HCT116 (cell line): ENCODE data around the gene SCN7A. TPM values are rescaled to one million over a fixed set of nuclear protein-coding genes. Genes with fewer than 3 reads are reported as not detected.
"Not testable (repeated sequence)": the region's sequence is repeated elsewhere in the genome, so short reads cannot be mapped to it uniquely, and the experiment has no call there.

Experiments used
- ATAC-seq: fragments of 200-7000 bp; cut with Tn5 transposase; 2 replicates; pipeline ENCODE4 v1.9.1; 2020; ENCODE audit warnings: mild to moderate bottlenecking, moderate library complexity
- BruUV-seq: library from RNA; stranded (reverse); fragments of 400-500 nt; replicated peaks from 2 replicates; lab custom pipeline; 2021; lab: Mats Ljungman, UMichigan
- CTCF ChIA-PET: fragments of 300-600 bp; sonication (Branson Sonifier 250); formaldehyde crosslinking; loops from one replicate; lab custom pipeline; 2021; ENCODE audit warnings: antibody characterized with exemption; lab: Charles Lee
- POLR2A ChIA-PET: fragments of 300-600, 350-600 bp; sonication (Branson Sonifier 250); formaldehyde crosslinking; loops from one replicate; lab custom pipeline; 2021; ENCODE audit warnings: antibody characterized with exemption; lab: Charles Lee
- RAD21 ChIA-PET, 2 experiments: fragments of 300-600 bp; sonication (Branson Sonifier 250); formaldehyde crosslinking; loops; one replicate each; lab custom pipeline; 2023; ENCODE audit warnings: low total read pairs in 2 of 2; ENCODE audit not compliant: uncharacterized antibody in 2 of 2, unreplicated experiment in 2 of 2, low non-redundant PET in 1 of 2; lab: Charles Lee
- DNase-seq: peaks from one replicate; pipeline ENCODE4 v3.0.0-alpha.2; 2010; ENCODE audit warnings: low read depth, low spot score
- H2AFZ ChIP-seq: fragments of 200-600 bp; shearing (Covaris generic), sonication (generic); 2 replicates; pipeline ENCODE4 v1.6.1; 2017; ENCODE audit warnings: low read depth, mixed run types, mixed read lengths, antibody characterized with exemption, low read length; ENCODE audit not compliant: poor library complexity, severe bottlenecking
- H3K27ac ChIP-seq: 2 replicates; pipeline ENCODE4 v1.5.1; 2012; ENCODE audit warnings: low read depth, low read length
- H3K27me3 ChIP-seq: fragments of 200-600 bp; sonication (generic); 2 replicates; pipeline ENCODE4 v1.6.1; 2016; ENCODE audit warnings: mixed run types, low read length, mixed read lengths; ENCODE audit not compliant: insufficient read depth
- H3K36me3 ChIP-seq, 2 experiments: fragments of 200-500 bp in 1 of 2; fragments of 200-600 bp in 1 of 2; sonication (Bioruptor generic) in 1 of 2; sonication (generic) in 1 of 2; 2 replicates each; pipeline versions ENCODE4 v1.5.1 to v1.6.1; 2014 to 2016; ENCODE audit warnings: low read length in 2 of 2, inconsistent platforms in 1 of 2, mixed read lengths in 1 of 2, mixed run types in 1 of 2; ENCODE audit not compliant: insufficient read depth in 2 of 2, control insufficient read depth in 1 of 2
- H3K4me1 ChIP-seq, 2 experiments: fragments of 200-600 bp in 1 of 2; sonication (generic) in 1 of 2; 2 replicates each; pipeline versions ENCODE4 v1.5.1 to v1.6.1; 2012 to 2017; ENCODE audit warnings: low read length in 2 of 2, inconsistent platforms in 1 of 2, mild to moderate bottlenecking in 1 of 2, mixed read lengths in 1 of 2, mixed run types in 1 of 2, moderate library complexity in 1 of 2; ENCODE audit not compliant: insufficient read depth in 2 of 2, control insufficient read depth in 1 of 2
- H3K4me2 ChIP-seq: fragments of 200-600 bp; sonication (generic); 2 replicates; pipeline ENCODE4 v1.6.1; 2017; ENCODE audit warnings: mixed run types, low read length, mixed read lengths
- H3K4me3 ChIP-seq, 2 experiments: fragments of 200-600 bp in 1 of 2; sonication (generic) in 1 of 2; replicated peaks in 1 of 2; 2 replicates each; pipeline ENCODE4 v1.5.1; 2011 to 2016; ENCODE audit warnings: low read length in 2 of 2, control low read depth in 1 of 2, low read depth in 1 of 2, mild to moderate bottlenecking in 1 of 2, mixed read lengths in 1 of 2, mixed run types in 1 of 2
- H3K79me2 ChIP-seq: fragments of 200-600 bp; sonication (generic); 2 replicates; pipeline ENCODE4 v1.6.1; 2017; ENCODE audit warnings: mild to moderate bottlenecking, mixed run types, low read length, moderate library complexity, mixed read lengths; ENCODE audit not compliant: insufficient read depth
- H3K9ac ChIP-seq: fragments of 200-600 bp; sonication (generic); 2 replicates; pipeline ENCODE4 v1.6.1; 2016; ENCODE audit warnings: low read length, mixed read lengths
- H3K9me2 ChIP-seq: fragments of 200-600 bp; sonication (generic), shearing (Covaris generic); 2 replicates; pipeline ENCODE4 v1.6.1; 2017; ENCODE audit warnings: mixed run types, mild to moderate bottlenecking, moderate library complexity; ENCODE audit not compliant: insufficient read depth
- H3K9me3 ChIP-seq, 2 experiments: fragments of 200-500 bp in 1 of 2; fragments of 200-600 bp in 1 of 2; sonication (Bioruptor generic) in 1 of 2; sonication (generic) in 1 of 2; 2 replicates each; pipeline ENCODE4 v1.6.1; 2014 to 2017; ENCODE audit warnings: low read length in 2 of 2, mixed read lengths in 2 of 2, inconsistent platforms in 1 of 2, low read depth in 1 of 2, mild to moderate bottlenecking in 1 of 2, mixed run types in 1 of 2, moderate library complexity in 1 of 2; ENCODE audit not compliant: control insufficient read depth in 1 of 2, insufficient read depth in 1 of 2
- H4K20me1 ChIP-seq: fragments of 200-600 bp; sonication (generic), shearing (Covaris generic); 2 replicates; pipeline ENCODE4 v1.6.1; 2017; ENCODE audit warnings: mixed run types, mild to moderate bottlenecking, moderate library complexity; ENCODE audit not compliant: insufficient read depth
- CEBPB ChIP-seq: IDR thresholded peaks from 2 replicates; pipeline ENCODE4 v1.6.1; 2012; ENCODE audit warnings: low read depth
- CTCF ChIP-seq, 3 experiments: fragments of 200-600 bp in 1 of 3; sonication (generic) in 1 of 3; IDR thresholded peaks in 2 of 3; conservative IDR thresholded peaks in 1 of 3; 2 replicates each; pipeline ENCODE4 v1.5.1; 2012 to 2017; ENCODE audit warnings: low read depth in 2 of 3, low read length in 2 of 3, antibody characterized with exemption in 1 of 3, borderline replicate concordance in 1 of 3, control low read depth in 1 of 3, mild to moderate bottlenecking in 1 of 3, mixed read lengths in 1 of 3, mixed run types in 1 of 3, moderate library complexity in 1 of 3; ENCODE audit not compliant: insufficient read depth in 1 of 3
- EGR1 ChIP-seq: IDR thresholded peaks from 2 replicates; pipeline ENCODE4 v1.6.1; 2012; ENCODE audit warnings: low read depth
- JUND ChIP-seq: IDR thresholded peaks from 2 replicates; pipeline ENCODE4 v1.6.1; 2012
- POLR2A ChIP-seq: IDR thresholded peaks from 2 replicates; pipeline ENCODE4 v1.7.0; 2011; ENCODE audit warnings: borderline replicate concordance; ENCODE audit not compliant: insufficient read depth, insufficient read length; ENCODE audit errors: extremely low read depth
- POLR2AphosphoS5 ChIP-seq: IDR thresholded peaks from 2 replicates; pipeline ENCODE4 v1.6.1; 2011; ENCODE audit warnings: mild to moderate bottlenecking, low read depth, low read length, moderate library complexity
- REST ChIP-seq: IDR thresholded peaks from 2 replicates; pipeline ENCODE4 v1.6.1; 2012; ENCODE audit warnings: low read depth
- YY1 ChIP-seq: IDR thresholded peaks from 2 replicates; pipeline ENCODE4 v1.6.1; 2011; ENCODE audit warnings: low read length, low read depth, moderate library complexity, mild to moderate bottlenecking; ENCODE audit not compliant: insufficient replicate concordance; ENCODE audit errors: extremely low read depth
- ZNF274 ChIP-seq: fragments of 200-500 bp; sonication (Bioruptor generic); IDR thresholded peaks from 2 replicates; pipeline ENCODE4 v1.6.1; 2014; ENCODE audit warnings: mild to moderate bottlenecking, low read depth, low read length, inconsistent platforms
- intact Hi-C: fragments of 100-400 bp; cut with micrococcal nuclease; formaldehyde crosslinking; loops from 2 replicates; pipeline ENCODE4 v1.10.0; 2022
- total RNA-seq: library from RNA; stranded (reverse); gene quantifications from one replicate; pipeline ENCODE4 v1.2.1, GENCODE V29; 2021; ENCODE audit not compliant: unreplicated experiment

Gene SCN7A
- total RNA-seq, 1 experiment from 2014 or later = 0.07 TPM

- H3K36me3 ChIP-seq, H3K9me3 ChIP-seq, H2AFZ ChIP-seq, H3K4me1 ChIP-seq, ATAC-seq, DNase-seq, CTCF ChIA-PET, BruUV-seq, RAD21 ChIA-PET, H3K9me2 ChIP-seq, POLR2A ChIA-PET, H3K9ac ChIP-seq, H3K27me3 ChIP-seq, H4K20me1 ChIP-seq, H3K79me2 ChIP-seq, H3K4me3 ChIP-seq, intact Hi-C loops, H3K27ac ChIP-seq, H3K4me2 ChIP-seq: not testable (repeated sequence)
Observed at GRCh38 chr2:166455823-166456222, 38.2 kb downstream of the SCN7A start.

GRCh38 chr2:166454006-166454595 is 39.9 kb downstream of the SCN7A start:
- ChIA-PET RAD21 (no interaction called here), POLR2A (no interaction called here), CTCF (no interaction called here)
- Histone ChIP-seq H3K36me3 (no peaks in the 10 kb centered on the region), H3K4me1 (no peaks in the 10 kb centered on the region), H3K9ac (no peak overlapping the region)
- DNase-seq = no peak
- BruUV-seq = no TSS peak
- no peak for TF ChIP-seq JUND
- TF ChIP-seq CTCF (IDR thresholded peaks at IDR 0.05 in 2 of 3, conservative IDR thresholded peaks at IDR 0.05 in 1 of 3; ENCODE audit: borderline replicate concordance in 1 of 3, insufficient read depth in 1 of 3, low read depth in 2 of 3, low read length in 2 of 3) = no peak
- no peak for TF ChIP-seq YY1
- TF ChIP-seq POLR2AphosphoS5 = no peak
- no peak for TF ChIP-seq REST
- TF ChIP-seq ZNF274 = no peak
- no peak for TF ChIP-seq EGR1
- no peak for TF ChIP-seq POLR2A
- TF ChIP-seq CEBPB = no peak
- TF ChIP-seq, all 23 proteins: peak for 0
- Histone ChIP-seq H3K9me2 (no peaks in the 10 kb centered on the region), H3K79me2 (no peaks in the 10 kb centered on the region), H2AFZ (no peak overlapping the region), H3K4me3 (no peak overlapping the region), H3K9me3 (no peaks in the 10 kb centered on the region), H4K20me1 (no peaks in the 10 kb centered on the region), H3K4me2 (no peak overlapping the region), H3K27me3 (no peaks in the 10 kb centered on the region; the same call in 1 of the 2 replicates), H3K27ac (no peak overlapping the region)
- no peak for ATAC-seq
- intact Hi-C loops = no loop called here
